ENCODE measurements around the gene BBOF1. TPM values are rescaled to one million over a fixed set of nuclear protein-coding genes. Genes with fewer than 3 reads are reported as not detected.

The BBOF1 gene
- total and polyA plus RNA-seq, 2 of the 8 experiments (the other 6 are each of a cell fraction or from before 2014, with no cell fraction given) = 0.26 to 0.60 TPM

DNA sequence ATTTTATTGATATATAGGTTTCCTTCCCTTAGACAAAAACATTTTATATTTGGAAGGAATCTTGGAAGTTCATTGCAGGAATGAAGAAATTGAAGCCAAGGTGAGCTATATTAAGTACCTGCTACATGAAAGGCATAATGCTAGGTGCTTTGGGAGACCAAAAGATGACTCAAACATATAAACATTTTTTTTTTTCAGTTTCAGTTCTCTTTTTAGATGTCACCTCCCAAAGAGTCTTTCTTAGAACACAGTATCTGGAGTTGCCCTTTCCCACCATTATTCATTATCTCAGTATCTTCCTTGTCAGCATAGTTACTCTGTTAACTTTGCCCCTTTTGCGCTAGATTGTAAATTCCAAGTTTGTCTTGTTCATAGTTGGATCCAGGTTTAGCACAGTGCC, 66.7 kb downstream of the BBOF1 start:
- Histone ChIP-seq H2AFZ (ENCODE audit: low read length) (no peak overlapping the region), H2BK12ac (ENCODE audit: low read depth, low read length) (no peak overlapping the region; the same call in 1 of the 2 replicates)
- FAIRE-seq = no peak

More for the DNA sequence above, 66.7 kb downstream of the BBOF1 start:
- no peaks in the 10 kb centered on the region for H3K9me3 ChIP-seq (ENCODE audit: insufficient read depth in 2 of 2, low read depth in 1 of 2, low read length in 1 of 2)
- peaks cover 0 to 3% (median 2%) of the 10 kb centered on the region in 4 experiments; a peak in 4 of 7 replicates for H3K4me1 ChIP-seq (replicated peaks in 1 of 4; ENCODE audit: control insufficient read depth in 3 of 4, insufficient read depth in 4 of 4, low read length in 3 of 4)
- peak overlapping the region; percentile 66 to 98 (median 84); a peak in 7 of 8 replicates for H3K4me3 ChIP-seq (ENCODE audit: extremely low read depth in 1 of 4, insufficient read depth in 2 of 4, low read depth in 3 of 4, low read length in 4 of 4)
- no peaks in the 10 kb centered on the region; the same call in 1 of the 2 replicates for H3K79me1 ChIP-seq (ENCODE audit: low read depth, low read length)
- peaks cover 0 to 3% (median under 1%) of the 10 kb centered on the region in 4 experiments; a peak in 1 of 8 replicates for H3K36me3 ChIP-seq (ENCODE audit: control insufficient read depth in 2 of 4, insufficient read depth in 4 of 4, low read length in 3 of 4)
- no peak overlapping the region for H4K5ac ChIP-seq (ENCODE audit: insufficient read length, low read depth, low read length)
- no peak overlapping the region for H3K18ac ChIP-seq (ENCODE audit: extremely low read depth, low read length)
- no peak overlapping the region for H2AK5ac ChIP-seq (ENCODE audit: low read depth, low read length)
- no peak overlapping the region for H4K8ac ChIP-seq (ENCODE audit: extremely low read depth, insufficient read depth, low read length)
- TF ChIP-seq SP1 (IDR thresholded peaks at IDR 0.05; ENCODE audit: low read depth, low read length) (no peak), TAF1 (IDR thresholded peaks at IDR 0.05; ENCODE audit: low read depth, low read length) (no peak), KDM4A (IDR thresholded peaks at IDR 0.05; ENCODE audit: low read depth, low read length, severe bottlenecking) (no peak), POU5F1 (IDR thresholded peaks at IDR 0.05; ENCODE audit: low read depth, low read length) (no peak), EGR1 (IDR thresholded peaks at IDR 0.05; ENCODE audit: borderline replicate concordance, low read depth, low read length) (no peak)
- TF ChIP-seq, protein P1, sequence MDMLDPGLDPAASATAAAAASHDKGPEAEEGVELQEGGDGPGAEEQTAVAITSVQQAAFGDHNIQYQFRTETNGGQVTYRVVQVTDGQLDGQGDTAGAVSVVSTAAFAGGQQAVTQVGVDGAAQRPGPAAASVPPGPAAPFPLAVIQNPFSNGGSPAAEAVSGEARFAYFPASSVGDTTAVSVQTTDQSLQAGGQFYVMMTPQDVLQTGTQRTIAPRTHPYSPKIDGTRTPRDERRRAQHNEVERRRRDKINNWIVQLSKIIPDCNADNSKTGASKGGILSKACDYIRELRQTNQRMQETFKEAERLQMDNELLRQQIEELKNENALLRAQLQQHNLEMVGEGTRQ (IDR thresholded peaks at IDR 0.05; ENCODE audit: low read length) = no peak
- no peak overlapping the region for H4K91ac ChIP-seq (replicated peaks; ENCODE audit: insufficient read length, low read length)
- no peak overlapping the region for H3K4ac ChIP-seq (replicated peaks; ENCODE audit: insufficient read length, low read depth, low read length)
- no peak overlapping the region for H2BK15ac ChIP-seq (ENCODE audit: low read length)
- DNase-seq (ENCODE audit: low read depth in 1 of 2, low spot score in 2 of 2) = no peak
- H3K23me2 ChIP-seq (ENCODE audit: low read depth, low read length) = peaks cover 7% of the 10 kb centered on the region; the same call in 1 of the 2 replicates
- 0 out of 2 replicates have a peak overlapping the region, but pooled peaks have one; percentile 85 for H3K27ac ChIP-seq (ENCODE audit: low read depth, low read length)
- 87% methylated on average over 1 of the region's 1 CpG; no CpG with 5 or more reads in 1 of the 2 experiments for WGBS, 2 experiments (ENCODE audit: extremely low coverage in 1 of 2, insufficient coverage in 1 of 2, insufficient read length in 1 of 2, insufficient replicate concordance in 2 of 2, low coverage in 1 of 2, low lambda C conversion rate in 2 of 2, missing lambda C conversion rate in 1 of 2)
- H2BK5ac ChIP-seq (ENCODE audit: low read depth, low read length) = no peak overlapping the region; the same call in 1 of the 2 replicates
- peak overlapping the region in 3 of 4 experiments; percentile 85 to 99 (median 97); a peak in 4 of 7 replicates for H3K9ac ChIP-seq (replicated peaks in 1 of 4; ENCODE audit: extremely low read depth in 1 of 4, low read depth in 3 of 4, low read length in 3 of 4)
- POLR2A ChIA-PET (ENCODE audit: partially characterized antibody) = interaction anchor here (0.6 to 5.4 kb wide), 6 partner anchors 8 to 236 kb away, joined by 3 to 26 read pairs (median 3); no protein-coding TSS in a partner anchor
- peaks cover 3 to 59% of the 10 kb centered on the region in 2 experiments; a peak in 3 of 4 replicates for H3K79me2 ChIP-seq (ENCODE audit: control insufficient read depth in 1 of 2, insufficient read depth in 2 of 2, low read length in 2 of 2)
- CTCF ChIA-PET (ENCODE audit: partially characterized antibody) = interaction anchor here (0.6 kb wide), 2 partner anchors 55 to 106 kb away, joined by 3 read pairs; no protein-coding TSS in a partner anchor
- H4K20me1 ChIP-seq (replicated peaks in 1 of 2; ENCODE audit: control insufficient read depth in 1 of 2, insufficient read depth in 2 of 2, low read length in 2 of 2) = no peaks in the 10 kb centered on the region
- no peak overlapping the region for H3K14ac ChIP-seq (ENCODE audit: insufficient read length)
- no peak overlapping the region for H3K23ac ChIP-seq (ENCODE audit: insufficient read length)
- no peak overlapping the region for H2BK20ac ChIP-seq (ENCODE audit: low read length)
- no peak overlapping the region for H2BK120ac ChIP-seq (replicated peaks; ENCODE audit: low read depth, low read length)
- no peaks in the 10 kb centered on the region for H3K27me3 ChIP-seq (replicated peaks in 1 of 4; ENCODE audit: control insufficient read depth in 3 of 4, extremely low read depth in 1 of 4, insufficient read depth in 3 of 4, low read length in 3 of 4)
- H3K56ac ChIP-seq (replicated peaks; ENCODE audit: insufficient read length, low read depth, low read length) = no peak overlapping the region
- H3K4me2 ChIP-seq (ENCODE audit: insufficient read depth in 1 of 2, low read depth in 2 of 2, low read length in 2 of 2) = peak overlapping the region; percentile 64 to 78; a peak in 3 of 4 replicates
